ENCODE data around the gene DLX3. TPM values are rescaled to one million over a fixed set of nuclear protein-coding genes. Genes with fewer than 3 reads are reported as not detected.
A peak's percentile ranks its signal among the peaks of the same experiment; 100 is the strongest.

The DLX3 gene
- total RNA-seq, 1 donor from 2014 or later: 0.04 TPM

DNA sequence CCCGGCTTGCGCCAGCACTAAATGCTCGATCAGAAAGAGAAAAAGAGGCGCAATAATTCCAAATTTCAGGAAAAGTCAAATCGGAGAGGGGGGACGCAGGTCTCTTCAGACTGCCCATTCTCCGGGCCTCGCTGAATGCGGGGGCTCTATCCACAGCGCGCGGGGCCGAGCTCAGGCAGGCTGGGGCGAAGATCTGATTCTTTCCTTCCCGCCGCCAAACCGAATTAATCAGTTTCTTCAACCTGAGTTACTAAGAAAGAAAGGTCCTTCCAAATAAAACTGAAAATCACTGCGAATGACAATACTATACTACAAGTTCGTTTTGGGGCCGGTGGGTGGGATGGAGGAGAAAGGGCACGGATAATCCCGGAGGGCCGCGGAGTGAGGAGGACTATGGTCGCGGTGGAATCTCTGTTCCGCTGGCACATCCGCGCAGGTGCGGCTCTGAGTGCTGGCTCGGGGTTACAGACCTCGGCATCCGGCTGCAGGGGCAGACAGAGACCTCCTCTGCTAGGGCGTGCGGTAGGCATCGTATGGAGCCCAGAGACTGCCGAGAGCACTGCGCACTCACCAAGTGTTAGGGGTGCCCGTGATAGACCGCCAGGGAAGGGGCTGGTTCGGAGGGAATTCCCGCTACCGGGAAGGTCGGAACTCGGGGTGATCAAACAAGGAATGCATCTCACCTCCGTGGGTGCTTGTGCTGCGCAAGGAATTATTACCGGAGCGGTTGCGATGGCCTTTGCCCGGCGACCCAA lies 30.1 kb downstream of the DLX3 start:
- peaks cover 96% of the 10 kb centered on the region for H3K27me3 ChIP-seq
- H3K79me2 ChIP-seq (ENCODE audit: low read depth): no peaks in the 10 kb centered on the region
- peaks cover 44% of the 10 kb centered on the region for H3K4me1 ChIP-seq
- H4K20me1 ChIP-seq (ENCODE audit: low read depth): peaks cover 43% of the 10 kb centered on the region
- no peak overlapping the region for H2AFZ ChIP-seq (replicated peaks)
- H3K27me3 Mint-ChIP-seq (ENCODE audit: insufficient read depth, low read depth): peaks cover 89% of the 10 kb centered on the region
- peak overlapping the region; percentile 70 for H3K4me3 Mint-ChIP-seq
- no peak overlapping the region for H3K9ac ChIP-seq
- H3K4me2 ChIP-seq: peak overlapping the region; percentile 76
- peak overlapping the region; percentile 39 for H3K4me3 ChIP-seq
- no peaks in the 10 kb centered on the region for H3K9me3 ChIP-seq (ENCODE audit: low read depth)
- peaks cover 3% of the 10 kb centered on the region for H3K9me3 Mint-ChIP-seq
- peaks cover 50% of the 10 kb centered on the region for H3F3A ChIP-seq (ENCODE audit: low read depth)
- DNase-seq (ENCODE audit: low spot score): peak; percentile 67
- no peak overlapping the region for H3K27ac ChIP-seq
- H3K4me1 Mint-ChIP-seq: peaks cover 27% of the 10 kb centered on the region
- H3K27ac Mint-ChIP-seq: no peak overlapping the region
- no peaks in the 10 kb centered on the region for H3K36me3 Mint-ChIP-seq
- H3K36me3 ChIP-seq: no peaks in the 10 kb centered on the region
- TF ChIP-seq EZH2phosphoT487 (IDR thresholded peaks at IDR 0.05): peak; percentile 87
- peak; percentile 98 for TF ChIP-seq EZH2 (IDR thresholded peaks at IDR 0.05)
- TF ChIP-seq, protein P1, sequence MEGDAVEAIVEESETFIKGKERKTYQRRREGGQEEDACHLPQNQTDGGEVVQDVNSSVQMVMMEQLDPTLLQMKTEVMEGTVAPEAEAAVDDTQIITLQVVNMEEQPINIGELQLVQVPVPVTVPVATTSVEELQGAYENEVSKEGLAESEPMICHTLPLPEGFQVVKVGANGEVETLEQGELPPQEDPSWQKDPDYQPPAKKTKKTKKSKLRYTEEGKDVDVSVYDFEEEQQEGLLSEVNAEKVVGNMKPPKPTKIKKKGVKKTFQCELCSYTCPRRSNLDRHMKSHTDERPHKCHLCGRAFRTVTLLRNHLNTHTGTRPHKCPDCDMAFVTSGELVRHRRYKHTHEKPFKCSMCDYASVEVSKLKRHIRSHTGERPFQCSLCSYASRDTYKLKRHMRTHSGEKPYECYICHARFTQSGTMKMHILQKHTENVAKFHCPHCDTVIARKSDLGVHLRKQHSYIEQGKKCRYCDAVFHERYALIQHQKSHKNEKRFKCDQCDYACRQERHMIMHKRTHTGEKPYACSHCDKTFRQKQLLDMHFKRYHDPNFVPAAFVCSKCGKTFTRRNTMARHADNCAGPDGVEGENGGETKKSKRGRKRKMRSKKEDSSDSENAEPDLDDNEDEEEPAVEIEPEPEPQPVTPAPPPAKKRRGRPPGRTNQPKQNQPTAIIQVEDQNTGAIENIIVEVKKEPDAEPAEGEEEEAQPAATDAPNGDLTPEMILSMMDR (IDR thresholded peaks at IDR 0.05): no peak

DNA sequence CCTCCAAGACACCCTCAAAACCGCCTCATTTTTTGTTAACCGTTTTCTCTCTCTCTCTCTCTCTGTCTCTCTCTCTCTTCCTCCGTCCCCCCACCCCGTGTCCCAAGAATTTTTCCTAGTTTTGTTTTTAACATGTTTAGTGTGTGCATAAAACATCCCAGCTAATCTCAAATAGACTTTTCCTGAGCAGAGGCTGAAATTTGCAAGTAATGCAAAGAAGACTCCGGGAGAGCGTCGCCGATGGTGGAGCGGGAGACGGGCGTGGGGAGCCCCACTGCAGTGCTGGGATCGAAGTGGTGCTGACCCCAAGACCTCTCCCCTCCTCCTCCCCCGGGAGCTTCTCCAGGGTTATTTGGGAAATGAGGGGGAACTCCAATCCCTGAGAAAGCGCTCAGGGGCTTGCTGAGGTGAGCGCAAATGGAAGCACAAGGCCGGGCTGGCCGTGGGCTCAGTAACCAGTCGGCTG lies 30.7 kb downstream of the DLX3 start:
- Histone ChIP-seq H3K4me3 (peak overlapping the region; percentile 39), H2AFZ (replicated peaks) (peak overlapping the region; percentile 48), H3F3A (ENCODE audit: low read depth) (peaks cover 47% of the 10 kb centered on the region), H3K36me3 (no peaks in the 10 kb centered on the region), H3K27me3 (peaks cover 95% of the 10 kb centered on the region), H4K20me1 (ENCODE audit: low read depth) (peaks cover 37% of the 10 kb centered on the region), H3K4me2 (peak overlapping the region; percentile 76), H3K9ac (no peak overlapping the region), H3K9me3 (ENCODE audit: low read depth) (no peaks in the 10 kb centered on the region), H3K79me2 (ENCODE audit: low read depth) (no peaks in the 10 kb centered on the region), H3K4me1 (peaks cover 38% of the 10 kb centered on the region), H3K27ac (no peak overlapping the region)
- H3K4me1 Mint-ChIP-seq: peaks cover 25% of the 10 kb centered on the region
- H3K9me3 Mint-ChIP-seq: peaks cover 3% of the 10 kb centered on the region
- no peak overlapping the region for H3K27ac Mint-ChIP-seq
- H3K36me3 Mint-ChIP-seq: no peaks in the 10 kb centered on the region
- DNase-seq (ENCODE audit: low spot score): peak; percentile 71
- peaks cover 85% of the 10 kb centered on the region for H3K27me3 Mint-ChIP-seq (ENCODE audit: insufficient read depth, low read depth)
- TF ChIP-seq EZH2phosphoT487 (IDR thresholded peaks at IDR 0.05) (no peak), EZH2 (IDR thresholded peaks at IDR 0.05) (no peak)
- TF ChIP-seq, protein P1 (IDR thresholded peaks at IDR 0.05): no peak
- H3K4me3 Mint-ChIP-seq: peak overlapping the region; percentile 70

DNA sequence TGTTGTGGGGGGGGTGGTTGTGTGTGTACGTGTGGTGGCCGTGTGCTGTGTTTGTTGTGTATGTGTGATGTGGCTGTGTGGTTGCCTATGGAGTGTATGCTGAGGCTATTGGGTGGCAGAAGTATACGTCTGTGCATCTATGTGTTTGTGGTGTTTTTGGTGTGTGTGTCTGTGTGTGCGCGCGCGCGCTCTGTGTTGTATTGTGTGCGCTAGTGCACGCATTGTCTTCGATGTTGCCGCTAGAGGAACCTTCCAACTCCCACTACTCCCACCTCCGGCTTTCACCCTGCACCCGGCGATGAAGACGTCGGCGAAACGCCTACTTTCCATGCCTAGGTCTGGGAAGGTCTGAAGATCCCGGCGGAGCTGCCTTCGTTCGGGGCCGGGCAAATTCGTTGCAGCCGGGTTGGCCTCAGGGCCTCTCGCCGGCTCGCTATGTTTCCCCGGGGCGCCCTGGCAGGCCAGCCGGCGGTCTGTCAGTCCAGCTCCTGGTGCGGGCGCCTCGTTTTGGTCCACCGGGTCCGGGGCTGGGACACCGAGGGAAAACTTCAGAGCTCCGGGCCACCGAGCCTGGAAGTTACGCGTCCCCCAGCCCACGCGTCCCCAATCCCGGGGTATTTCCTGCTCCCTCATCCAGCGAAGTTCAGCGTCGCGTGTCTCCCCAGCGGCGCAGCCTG lies 31.3 kb downstream of the DLX3 start:
- H3F3A ChIP-seq (ENCODE audit: low read depth): peaks cover 42% of the 10 kb centered on the region
- peaks cover 35% of the 10 kb centered on the region for H3K4me1 ChIP-seq
- DNase-seq (ENCODE audit: low spot score): peak; percentile 69
- H3K27me3 ChIP-seq: peaks cover 95% of the 10 kb centered on the region
- H3K9me3 Mint-ChIP-seq: peaks cover 3% of the 10 kb centered on the region
- TF ChIP-seq EZH2 (IDR thresholded peaks at IDR 0.05) (no peak), EZH2phosphoT487 (IDR thresholded peaks at IDR 0.05) (peak; percentile 68)
- H3K27me3 Mint-ChIP-seq (ENCODE audit: insufficient read depth, low read depth): peaks cover 79% of the 10 kb centered on the region
- H3K4me3 Mint-ChIP-seq: peak overlapping the region; percentile 54
- peak overlapping the region; percentile 76 for H3K4me2 ChIP-seq
- H3K27ac ChIP-seq: no peak overlapping the region
- H3K36me3 ChIP-seq: no peaks in the 10 kb centered on the region
- H3K9ac ChIP-seq: no peak overlapping the region
- peak overlapping the region; percentile 39 for H3K4me3 ChIP-seq
- H3K27ac Mint-ChIP-seq: no peak overlapping the region
- H3K79me2 ChIP-seq (ENCODE audit: low read depth): no peaks in the 10 kb centered on the region
- no peaks in the 10 kb centered on the region for H3K36me3 Mint-ChIP-seq
- H4K20me1 ChIP-seq (ENCODE audit: low read depth): peaks cover 35% of the 10 kb centered on the region
- peaks cover 24% of the 10 kb centered on the region for H3K4me1 Mint-ChIP-seq
- no peaks in the 10 kb centered on the region for H3K9me3 ChIP-seq (ENCODE audit: low read depth)
- H2AFZ ChIP-seq (replicated peaks): peak overlapping the region; percentile 48

Data from neural progenitor cell (in vitro differentiated cells).